Measurements from ENCODE around the gene RASA3.

Gene RASA3

DNA sequence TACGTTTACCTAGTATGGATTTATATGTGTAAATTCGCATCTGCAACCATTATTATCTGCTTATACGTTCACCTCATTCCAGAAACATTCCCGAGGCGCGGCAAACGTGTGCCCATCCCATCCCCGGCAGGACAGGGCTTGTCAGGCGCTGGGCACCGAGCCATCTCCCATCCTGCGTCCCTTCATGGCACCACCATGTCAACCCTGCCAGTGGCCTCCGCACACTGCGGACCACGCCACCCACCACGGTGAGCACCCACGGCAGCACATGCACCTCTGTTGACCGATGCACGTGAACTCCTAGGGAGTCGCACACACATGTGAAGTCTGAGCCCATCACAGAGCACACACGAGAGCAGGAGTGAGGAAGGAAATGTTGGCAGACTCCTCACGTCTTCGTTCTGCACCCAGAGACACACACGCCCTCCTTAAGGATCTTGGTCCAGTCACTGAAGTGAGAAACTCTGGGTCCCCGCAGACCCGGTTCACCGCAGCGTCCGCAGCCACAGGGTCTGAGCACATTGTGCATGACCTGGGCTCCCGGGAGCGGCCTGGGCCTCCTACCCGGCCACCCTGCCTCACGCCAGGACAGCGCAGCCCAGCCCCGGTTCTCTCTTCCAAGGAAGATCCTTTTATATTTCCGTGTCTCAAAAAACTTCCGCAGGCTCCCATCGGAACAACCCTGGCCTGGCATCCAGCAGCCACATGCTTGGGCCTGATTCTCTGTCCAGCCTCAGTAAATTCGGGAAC is 90.2 kb downstream of the RASA3 start:
- Histone ChIP-seq H3K9me3 (no peaks in the 10 kb centered on the region), H3K27me3 (no peaks in the 10 kb centered on the region), H3K27ac (no peak overlapping the region), H3K4me3 (ENCODE audit: low read depth in 1 of 2, low read length in 1 of 2) (no peak overlapping the region), H3K36me3 (peaks cover 50% of the 10 kb centered on the region), H3K4me1 (ENCODE audit: control insufficient read depth in 1 of 2, insufficient read depth in 1 of 2, low read depth in 1 of 2, low read length in 1 of 2) (no peaks in the 10 kb centered on the region)
- TF ChIP-seq, protein P1, sequence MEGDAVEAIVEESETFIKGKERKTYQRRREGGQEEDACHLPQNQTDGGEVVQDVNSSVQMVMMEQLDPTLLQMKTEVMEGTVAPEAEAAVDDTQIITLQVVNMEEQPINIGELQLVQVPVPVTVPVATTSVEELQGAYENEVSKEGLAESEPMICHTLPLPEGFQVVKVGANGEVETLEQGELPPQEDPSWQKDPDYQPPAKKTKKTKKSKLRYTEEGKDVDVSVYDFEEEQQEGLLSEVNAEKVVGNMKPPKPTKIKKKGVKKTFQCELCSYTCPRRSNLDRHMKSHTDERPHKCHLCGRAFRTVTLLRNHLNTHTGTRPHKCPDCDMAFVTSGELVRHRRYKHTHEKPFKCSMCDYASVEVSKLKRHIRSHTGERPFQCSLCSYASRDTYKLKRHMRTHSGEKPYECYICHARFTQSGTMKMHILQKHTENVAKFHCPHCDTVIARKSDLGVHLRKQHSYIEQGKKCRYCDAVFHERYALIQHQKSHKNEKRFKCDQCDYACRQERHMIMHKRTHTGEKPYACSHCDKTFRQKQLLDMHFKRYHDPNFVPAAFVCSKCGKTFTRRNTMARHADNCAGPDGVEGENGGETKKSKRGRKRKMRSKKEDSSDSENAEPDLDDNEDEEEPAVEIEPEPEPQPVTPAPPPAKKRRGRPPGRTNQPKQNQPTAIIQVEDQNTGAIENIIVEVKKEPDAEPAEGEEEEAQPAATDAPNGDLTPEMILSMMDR (IDR thresholded peaks at IDR 0.05): no peak

DNA sequence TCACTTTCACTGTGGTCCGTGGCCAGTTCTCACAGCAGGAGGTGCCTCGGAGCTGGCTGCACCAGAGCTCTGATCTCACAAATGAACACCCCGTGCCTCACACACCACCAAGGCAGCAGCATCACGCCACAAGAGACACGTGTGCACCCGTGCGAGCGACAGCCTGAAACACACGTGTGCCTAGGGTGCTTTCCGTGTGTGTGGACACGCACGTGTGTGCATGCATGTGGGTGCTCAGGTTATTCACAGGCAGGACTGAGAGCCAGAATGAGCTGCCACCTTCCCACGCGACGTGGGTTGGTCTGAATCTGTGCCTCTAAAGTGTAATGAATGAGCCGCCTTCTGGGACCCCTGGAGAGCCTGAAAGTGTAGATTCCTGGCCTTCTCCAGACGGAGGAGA is 90.9 kb downstream of the RASA3 start:
- Histone ChIP-seq H3K27ac (no peak overlapping the region), H3K27me3 (no peaks in the 10 kb centered on the region), H3K9me3 (no peaks in the 10 kb centered on the region), H3K4me3 (ENCODE audit: low read depth in 1 of 2, low read length in 1 of 2) (no peak overlapping the region), H3K36me3 (peaks cover 54% of the 10 kb centered on the region), H3K4me1 (ENCODE audit: control insufficient read depth in 1 of 2, insufficient read depth in 1 of 2, low read depth in 1 of 2, low read length in 1 of 2) (no peaks in the 10 kb centered on the region)
- TF ChIP-seq, protein P1 (IDR thresholded peaks at IDR 0.05): no peak

- H3K36me3 ChIP-seq: peaks cover 64% of the 10 kb centered on the region
- H3K4me3 ChIP-seq (ENCODE audit: low read depth in 1 of 2, low read length in 1 of 2): no peak overlapping the region
- TF ChIP-seq, protein P1 (IDR thresholded peaks at IDR 0.05): no peak
- no peaks in the 10 kb centered on the region for H3K9me3 ChIP-seq
- no peaks in the 10 kb centered on the region for H3K27me3 ChIP-seq
- peaks cover 0 to 6% of the 10 kb centered on the region in 2 experiments for H3K4me1 ChIP-seq (ENCODE audit: control insufficient read depth in 1 of 2, insufficient read depth in 1 of 2, low read depth in 1 of 2, low read length in 1 of 2)
- no peak overlapping the region for H3K27ac ChIP-seq
These were observed 92.8 kb downstream of the RASA3 start for GRCh38 chr13:114039471-114040141.

- H3K4me3 ChIP-seq (ENCODE audit: low read depth in 1 of 2, low read length in 1 of 2): no peak overlapping the region
- H3K27me3 ChIP-seq: no peaks in the 10 kb centered on the region
- no peaks in the 10 kb centered on the region for H3K9me3 ChIP-seq
- H3K36me3 ChIP-seq: peaks cover 71% of the 10 kb centered on the region
- TF ChIP-seq, protein P1 (IDR thresholded peaks at IDR 0.05): no peak
- no peak overlapping the region for H3K27ac ChIP-seq
- peaks cover 0 to 6% of the 10 kb centered on the region in 2 experiments for H3K4me1 ChIP-seq (ENCODE audit: control insufficient read depth in 1 of 2, insufficient read depth in 1 of 2, low read depth in 1 of 2, low read length in 1 of 2)
These were observed 93.5 kb downstream of the RASA3 start for GRCh38 chr13:114038900-114039299.

GRCh38 chr13:114038211-114038613 is 94.2 kb downstream of the RASA3 start:
- H3K27me3 ChIP-seq: no peaks in the 10 kb centered on the region
- no peaks in the 10 kb centered on the region for H3K9me3 ChIP-seq
- H3K36me3 ChIP-seq: peaks cover 74% of the 10 kb centered on the region
- H3K27ac ChIP-seq: no peak overlapping the region
- H3K4me3 ChIP-seq (ENCODE audit: low read depth in 1 of 2, low read length in 1 of 2): no peak overlapping the region
- TF ChIP-seq, protein P1 (IDR thresholded peaks at IDR 0.05): no peak
- H3K4me1 ChIP-seq (ENCODE audit: control insufficient read depth in 1 of 2, insufficient read depth in 1 of 2, low read depth in 1 of 2, low read length in 1 of 2): peaks cover 0 to 6% of the 10 kb centered on the region in 2 experiments
